Endothelial cell of umbilical vein (primary cell): Measurements from ENCODE around the gene FRA10AC1. TPM values are rescaled to one million over a fixed set of nuclear protein-coding genes. Genes with fewer than 3 reads are reported as not detected.
A peak's percentile ranks its signal among the peaks of the same experiment; 100 is the strongest.

Source experiments
- Bru-seq: library from RNA; stranded (reverse); fragments of 400-500 nt; gene quantifications from one replicate; lab custom pipeline; 2021; lab: Mats Ljungman, UMichigan
- BruChase-seq, 2 experiments: library from RNA; stranded (reverse); fragments of 400-500 nt; gene quantifications; one replicate each; lab custom pipeline; 2021; lab: Mats Ljungman, UMichigan
- BruUV-seq: library from RNA; stranded (reverse); fragments of 400-500 nt; replicated peaks from 2 replicates; lab custom pipeline; 2021; lab: Mats Ljungman, UMichigan
- CTCF ChIA-PET: fragments of 300-600, 350-600 bp; sonication (Branson Sonifier 250); formaldehyde crosslinking; loops from one replicate; lab custom pipeline; 2021; ENCODE audit warnings: antibody characterized with exemption, inconsistent platforms; lab: Charles Lee
- POLR2A ChIA-PET: fragments of 300-600, 350-600 bp; sonication (Branson Sonifier 250); formaldehyde crosslinking; loops from one replicate; lab custom pipeline; 2021; ENCODE audit warnings: antibody characterized with exemption, inconsistent platforms; lab: Charles Lee
- DNase-seq: peaks from one replicate; pipeline ENCODE4 v3.0.0-alpha.2; 2011; ENCODE audit warnings: low read depth, low spot score
- FAIRE-seq: peaks from 2 replicates; lab custom pipeline; 2011; peaks lifted over from hg19 to GRCh38; lab: Jason Lieb, UNC
- H2AFZ ChIP-seq: 2 replicates; pipeline ENCODE4 v1.6.0; 2012; ENCODE audit warnings: low read depth, low read length, control low read depth, inconsistent platforms
- H3K27ac ChIP-seq: 2 replicates; pipeline ENCODE4 v1.5.1; 2011; ENCODE audit warnings: low read depth, mild to moderate bottlenecking, control low read depth, low read length, moderate library complexity; ENCODE audit not compliant: insufficient read depth
- H3K27me3 ChIP-seq, 2 experiments: 2 replicates each; pipeline versions ENCODE4 v1.6.0 to v1.6.1; 2011; ENCODE audit warnings: low read length in 2 of 2, mixed read lengths in 1 of 2; ENCODE audit not compliant: control insufficient read depth in 2 of 2, insufficient read depth in 2 of 2
- H3K36me3 ChIP-seq, 2 experiments: 2 replicates in 1 of 2; 3 replicates in 1 of 2; pipeline ENCODE4 v1.5.1; 2011; ENCODE audit warnings: low read length in 2 of 2, mild to moderate bottlenecking in 1 of 2, moderate library complexity in 1 of 2; ENCODE audit not compliant: control insufficient read depth in 2 of 2, insufficient read depth in 2 of 2; ENCODE audit errors: extremely low read depth in 1 of 2
- H3K4me1 ChIP-seq: 3 replicates; pipeline ENCODE4 v1.5.1; 2011; ENCODE audit warnings: mild to moderate bottlenecking, low read length; ENCODE audit not compliant: control insufficient read depth, insufficient read depth; ENCODE audit errors: extremely low read depth
- H3K4me2 ChIP-seq: 2 replicates; pipeline ENCODE4 v1.6.1; 2011; ENCODE audit warnings: low read length, control low read depth, mixed read lengths; ENCODE audit not compliant: insufficient read depth
- H3K4me3 ChIP-seq, 3 experiments: fragments of 200-600 bp in 1 of 3; sonication (generic), shearing (Covaris generic) in 1 of 3; replicated peaks in 1 of 3; 2 replicates each; pipeline ENCODE4 v1.5.1; 2011 to 2016; ENCODE audit warnings: control low read depth in 3 of 3, low read length in 3 of 3, mild to moderate bottlenecking in 2 of 3, inconsistent platforms in 1 of 3, low read depth in 1 of 3, moderate library complexity in 1 of 3; ENCODE audit not compliant: insufficient read depth in 1 of 3
- H3K79me2 ChIP-seq: 2 replicates; pipeline ENCODE4 v1.6.0; 2012; ENCODE audit warnings: low read length, inconsistent platforms; ENCODE audit not compliant: control insufficient read depth, insufficient read depth
- H3K9ac ChIP-seq: replicated peaks from 2 replicates; pipeline ENCODE3; 2011; ENCODE audit warnings: low read length, control low read depth; ENCODE audit not compliant: insufficient read depth; ENCODE audit errors: extremely low read depth
- H3K9me1 ChIP-seq: replicated peaks from 3 replicates; pipeline ENCODE4 v1.6.0; 2011; ENCODE audit warnings: mild to moderate bottlenecking, low read length; ENCODE audit not compliant: control insufficient read depth, insufficient read depth; ENCODE audit errors: extremely low read depth
- H3K9me3 ChIP-seq: replicated peaks from 2 replicates; pipeline ENCODE4 v1.5.1; 2012; ENCODE audit warnings: low read length, inconsistent platforms; ENCODE audit not compliant: control insufficient read depth, insufficient read depth
- H4K20me1 ChIP-seq: replicated peaks from 2 replicates; pipeline ENCODE3; 2011; ENCODE audit warnings: mild to moderate bottlenecking, low read length; ENCODE audit not compliant: control insufficient read depth, insufficient read depth; ENCODE audit errors: extremely low read depth
- CTCF ChIP-seq, 2 donors: IDR thresholded peaks; 1 replicate in 1 of 2; 2 replicates in 1 of 2; pipeline ENCODE4 v1.5.1; 2011; ENCODE audit warnings: low read length in 2 of 2, mild to moderate bottlenecking in 2 of 2, moderate library complexity in 2 of 2, control low read depth in 1 of 2, inconsistent platforms in 1 of 2, low read depth in 1 of 2; ENCODE audit not compliant: insufficient read depth in 1 of 2; ENCODE audit errors: extremely low read depth in 1 of 2
- EZH2 ChIP-seq: IDR thresholded peaks from 2 replicates; pipeline ENCODE4 v1.6.1; 2012; ENCODE audit warnings: borderline replicate concordance, low read depth, mild to moderate bottlenecking, moderate library complexity, low read length, inconsistent platforms; ENCODE audit not compliant: severe bottlenecking
- FOS ChIP-seq: IDR thresholded peaks from 2 replicates; pipeline ENCODE4 v1.6.1; 2011; ENCODE audit warnings: mild to moderate bottlenecking, low read length, moderate library complexity, borderline replicate concordance; ENCODE audit not compliant: insufficient read depth
- GATA2 ChIP-seq: IDR thresholded peaks from 2 replicates; pipeline ENCODE4 v1.7.0; 2011; ENCODE audit warnings: low read depth, mild to moderate bottlenecking, moderate library complexity, mixed read lengths, low read length; ENCODE audit not compliant: insufficient read length, insufficient read depth
- JUN ChIP-seq: IDR thresholded peaks from 2 replicates; pipeline ENCODE4 v1.6.1; 2011; ENCODE audit warnings: borderline replicate concordance, low read depth; ENCODE audit not compliant: insufficient read length, insufficient read depth
- MYC ChIP-seq: IDR thresholded peaks from one replicate; pipeline ENCODE4 v1.6.1; 2011; ENCODE audit warnings: mild to moderate bottlenecking, low read depth, low read length
- POLR2A ChIP-seq: IDR thresholded peaks from 2 replicates; pipeline ENCODE4 v1.6.1; 2012; ENCODE audit warnings: low read depth, mild to moderate bottlenecking, control low read depth, low read length
- POLR2AphosphoS5 ChIP-seq: IDR thresholded peaks from 2 replicates; pipeline ENCODE4 v1.6.1; 2012; ENCODE audit warnings: low read depth, mild to moderate bottlenecking, control low read depth, low read length, moderate library complexity; ENCODE audit not compliant: insufficient read depth
- dilution Hi-C: fragments of 300-500 bp; cut with MboI; formaldehyde crosslinking; loops from one replicate; pipeline ENCODE4 v1.15.0; 2019; ENCODE audit warnings: low sequenced_read_pairs; ENCODE audit not compliant: extremely low pct_ligation_motif_present
- intact Hi-C: fragments of 100-400 bp; cut with micrococcal nuclease; formaldehyde crosslinking; loops from one replicate; pipeline ENCODE4 v1.10.0; 2022
- long read RNA-seq: library from polyadenylated mRNA; stranded (forward); transcript quantifications from one replicate; pipeline ENCODE4 v2.0.0, GENCODE V29; 2021
- polyA minus RNA-seq, 3 experiments: library from RNA; depleted of rRNA, polyadenylated mRNA; stranded (reverse); fragments of >200 nt; gene quantifications; 1 replicate in 1 of 3; 2 replicates in 2 of 3; pipeline ENCODE4 v1.2.3, GENCODE V29; 2011
- polyA plus RNA-seq, 4 experiments: library from polyadenylated mRNA; depleted of rRNA in 3 of 4; stranded (reverse) in 3 of 4; unstranded in 1 of 4; fragments of >200 nt; gene quantifications; 2 replicates each; pipeline versions ENCODE4 v1.2.1 to v1.2.3, GENCODE V29; 2011 to 2012; ENCODE audit warnings: missing spikeins in 1 of 4
- total RNA-seq: library from RNA; stranded (reverse); gene quantifications from 2 replicates; pipeline ENCODE4 v1.2.3, GENCODE V29; 2021
- TF ChIP-seq, protein P1 (sequence below): IDR thresholded peaks from 2 replicates; pipeline ENCODE4 v1.6.1; 2011; ENCODE audit not compliant: insufficient read depth, insufficient read length

Gene FRA10AC1, protein sequence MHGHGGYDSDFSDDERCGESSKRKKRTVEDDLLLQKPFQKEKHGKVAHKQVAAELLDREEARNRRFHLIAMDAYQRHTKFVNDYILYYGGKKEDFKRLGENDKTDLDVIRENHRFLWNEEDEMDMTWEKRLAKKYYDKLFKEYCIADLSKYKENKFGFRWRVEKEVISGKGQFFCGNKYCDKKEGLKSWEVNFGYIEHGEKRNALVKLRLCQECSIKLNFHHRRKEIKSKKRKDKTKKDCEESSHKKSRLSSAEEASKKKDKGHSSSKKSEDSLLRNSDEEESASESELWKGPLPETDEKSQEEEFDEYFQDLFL
- total RNA-seq (17.2 and 24.4 TPM in 2 replicates), polyA plus RNA-seq (3.0 and 4.0 TPM in 2 replicates), polyA minus RNA-seq (3.3 and 4.8 TPM in 2 replicates), Bru-seq, nascent RNA (percentile 89 among the genes with signal in this experiment), BruChase-seq, experiment 1, labeled RNA remaining after a 6-hour chase (percentile 76 among the genes with signal in this experiment), BruChase-seq, experiment 2, labeled RNA remaining after a 2-hour chase (percentile 93 among the genes with signal in this experiment)
- polyA plus RNA-seq (2011; cell fraction: cytosol; rRNA removed) = 2.8 and 3.1 TPM in 2 replicates
- polyA plus RNA-seq (2011; cell fraction: nucleus; rRNA removed) = 20.8 and 32.4 TPM in 2 replicates
- 12.5 and 15.4 TPM in 2 replicates for polyA plus RNA-seq (2012)
- polyA minus RNA-seq (2011; cell fraction: cytosol; rRNA and poly(A)+ RNA removed) = 1.3 TPM
- polyA minus RNA-seq (2011; cell fraction: nucleus; rRNA and poly(A)+ RNA removed) = 24.4 and 32.1 TPM in 2 replicates
- long read RNA-seq, full-length matches to known transcripts = 49 of 83 reads
- long read RNA-seq, partial matches to known transcripts = 7 of 83 reads
- long read RNA-seq, other reads (novel, unspliced or antisense) = 27 of 83 reads

- H3K4me3 ChIP-seq = peak within 1 kb of the TSS; percentile 68 to 94 (median 88)
- H3K9ac ChIP-seq = peak within 1 kb of the TSS; percentile 94
- peaks cover 9% of the 10 kb centered on the region for H3K4me1 ChIP-seq
- TF ChIP-seq EZH2 (no peak), POLR2A (no peak), POLR2AphosphoS5 (peak; percentile 89), JUN (no peak), GATA2 (no peak), CTCF (IDR thresholded peaks at IDR 0.05; ENCODE audit: extremely low read depth in 1 of 2, insufficient read depth in 1 of 2, low read depth in 1 of 2, low read length in 2 of 2) (peak; percentile 12 to 21), MYC (peak; percentile 79), FOS (peak; percentile 12)
- TF ChIP-seq, protein P1, sequence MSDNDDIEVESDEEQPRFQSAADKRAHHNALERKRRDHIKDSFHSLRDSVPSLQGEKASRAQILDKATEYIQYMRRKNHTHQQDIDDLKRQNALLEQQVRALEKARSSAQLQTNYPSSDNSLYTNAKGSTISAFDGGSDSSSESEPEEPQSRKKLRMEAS = peak; percentile 90
- ChIA-PET CTCF (interaction anchor here (0.7 to 1.8 kb wide), 13 partner anchors 10 to 618 kb away, joined by 3 to 11 read pairs (median 4); no protein-coding TSS in a partner anchor), POLR2A (interaction anchor here (0.7 to 1.6 kb wide), 3 partner anchors 20 to 512 kb away, joined by 3 to 5 read pairs (median 4); no protein-coding TSS in a partner anchor)
- H3K79me2 ChIP-seq = peaks cover 6% of the 10 kb centered on the region
- no peaks in the 10 kb centered on the region for H4K20me1 ChIP-seq
- intact Hi-C loops (loop anchor here (1.0 to 10.0 kb wide), 3 partner anchors 114 to 842 kb away; partner anchors contain the start of gene HELLS), dilution Hi-C loops (no loop called here)
- no peaks in the 10 kb centered on the region for H3K9me3 ChIP-seq
- DNase-seq (peak; percentile 91), FAIRE-seq (peak; percentile 70)
- no peaks in the 10 kb centered on the region for H3K9me1 ChIP-seq
- H3K36me3 ChIP-seq = peaks cover 5 to 8% of the 10 kb centered on the region in 2 experiments
- BruUV-seq = TSS peak; percentile 89
- H3K27ac ChIP-seq = peak within 1 kb of the TSS; percentile 74
- H2AFZ ChIP-seq = peak within 1 kb of the TSS; percentile 93
- H3K27me3 ChIP-seq = peaks cover 0 to 4% of the 10 kb centered on the region in 2 experiments
- H3K4me2 ChIP-seq = peak within 1 kb of the TSS; percentile 95
These were observed at the start of gene FRA10AC1 for GRCh38 chr10:93702210-93703001. FRA10AC1 (minus strand) TSS chr10:93702592; CDS start chr10:93700106, 2,486 bp downstream.
